ENCODE results near the gene ARRDC2. TPM values are rescaled to one million over a fixed set of nuclear protein-coding genes. Genes with fewer than 3 reads are reported as not detected.
A peak's percentile ranks its signal among the peaks of the same experiment; 100 is the strongest.

The ARRDC2 gene
- total and polyA plus RNA-seq, 2 of the 13 experiments (the other 11 are each of a cell fraction or from before 2014, with no cell fraction given) = 2.1 to 3.4 TPM

- TF ChIP-seq RXRA (CRISPR knock-in tag; IDR thresholded peaks at IDR 0.05) (peak; percentile 77; the same call in 1 of the 2 replicates), PITX1 (CRISPR knock-in tag; IDR thresholded peaks at IDR 0.05) (peak; percentile 65; the same call in 1 of the 2 replicates), RARA (CRISPR knock-in tag; IDR thresholded peaks at IDR 0.05) (peak; percentile 87), MXI1 (IDR thresholded peaks at IDR 0.05; ENCODE audit: borderline replicate concordance, low read depth, low read length) (peak; percentile 41; the same call in 1 of the 3 replicates), FOSL1 (CRISPR knock-in tag; IDR thresholded peaks at IDR 0.05; ENCODE audit: borderline replicate concordance) (peak; percentile 71; the same call in 1 of the 2 replicates), TGIF2 (CRISPR knock-in tag; IDR thresholded peaks at IDR 0.05) (peak; percentile 61; the same call in 1 of the 2 replicates), ZBED4 (CRISPR knock-in tag; IDR thresholded peaks at IDR 0.05; ENCODE audit: borderline replicate concordance) (peak; percentile 97), ZNF670 (CRISPR knock-in tag; IDR thresholded peaks at IDR 0.05; ENCODE audit: borderline replicate concordance) (0 out of 2 replicates have a peak, but pooled peaks have one; percentile 32), HNF4A (CRISPR knock-in tag; IDR thresholded peaks at IDR 0.05) (peak; percentile 19; the same call in 1 of the 2 replicates), RERE (CRISPR knock-in tag; IDR thresholded peaks at IDR 0.05; ENCODE audit: low read depth) (no peak; the same call in 1 of the 2 replicates), NONO (IDR thresholded peaks at IDR 0.05) (no peak), NONO (CRISPR knock-in tag; conservative IDR thresholded peaks at IDR 0.05) (no peak)
- TF ChIP-seq, protein P1, sequence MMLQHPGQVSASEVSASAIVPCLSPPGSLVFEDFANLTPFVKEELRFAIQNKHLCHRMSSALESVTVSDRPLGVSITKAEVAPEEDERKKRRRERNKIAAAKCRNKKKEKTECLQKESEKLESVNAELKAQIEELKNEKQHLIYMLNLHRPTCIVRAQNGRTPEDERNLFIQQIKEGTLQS (CRISPR knock-in tag; IDR thresholded peaks at IDR 0.05) = peak; percentile 65; the same call in 1 of the 2 replicates
- TF ChIP-seq, protein P2, sequence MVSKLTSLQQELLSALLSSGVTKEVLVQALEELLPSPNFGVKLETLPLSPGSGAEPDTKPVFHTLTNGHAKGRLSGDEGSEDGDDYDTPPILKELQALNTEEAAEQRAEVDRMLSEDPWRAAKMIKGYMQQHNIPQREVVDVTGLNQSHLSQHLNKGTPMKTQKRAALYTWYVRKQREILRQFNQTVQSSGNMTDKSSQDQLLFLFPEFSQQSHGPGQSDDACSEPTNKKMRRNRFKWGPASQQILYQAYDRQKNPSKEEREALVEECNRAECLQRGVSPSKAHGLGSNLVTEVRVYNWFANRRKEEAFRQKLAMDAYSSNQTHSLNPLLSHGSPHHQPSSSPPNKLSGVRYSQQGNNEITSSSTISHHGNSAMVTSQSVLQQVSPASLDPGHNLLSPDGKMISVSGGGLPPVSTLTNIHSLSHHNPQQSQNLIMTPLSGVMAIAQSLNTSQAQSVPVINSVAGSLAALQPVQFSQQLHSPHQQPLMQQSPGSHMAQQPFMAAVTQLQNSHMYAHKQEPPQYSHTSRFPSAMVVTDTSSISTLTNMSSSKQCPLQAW (CRISPR knock-in tag; IDR thresholded peaks at IDR 0.05) = 0 out of 2 replicates have a peak, but pooled peaks have one; percentile 15
- TF ChIP-seq, protein P3, sequence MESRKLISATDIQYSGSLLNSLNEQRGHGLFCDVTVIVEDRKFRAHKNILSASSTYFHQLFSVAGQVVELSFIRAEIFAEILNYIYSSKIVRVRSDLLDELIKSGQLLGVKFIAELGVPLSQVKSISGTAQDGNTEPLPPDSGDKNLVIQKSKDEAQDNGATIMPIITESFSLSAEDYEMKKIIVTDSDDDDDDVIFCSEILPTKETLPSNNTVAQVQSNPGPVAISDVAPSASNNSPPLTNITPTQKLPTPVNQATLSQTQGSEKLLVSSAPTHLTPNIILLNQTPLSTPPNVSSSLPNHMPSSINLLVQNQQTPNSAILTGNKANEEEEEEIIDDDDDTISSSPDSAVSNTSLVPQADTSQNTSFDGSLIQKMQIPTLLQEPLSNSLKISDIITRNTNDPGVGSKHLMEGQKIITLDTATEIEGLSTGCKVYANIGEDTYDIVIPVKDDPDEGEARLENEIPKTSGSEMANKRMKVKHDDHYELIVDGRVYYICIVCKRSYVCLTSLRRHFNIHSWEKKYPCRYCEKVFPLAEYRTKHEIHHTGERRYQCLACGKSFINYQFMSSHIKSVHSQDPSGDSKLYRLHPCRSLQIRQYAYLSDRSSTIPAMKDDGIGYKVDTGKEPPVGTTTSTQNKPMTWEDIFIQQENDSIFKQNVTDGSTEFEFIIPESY (CRISPR knock-in tag; IDR thresholded peaks at IDR 0.05) = 0 out of 2 replicates have a peak, but pooled peaks have one; percentile 17
Measured at GRCh38 chr19:18029617-18030338, 21.8 kb downstream of the ARRDC2 start (continued).
